MG63 (cell line): Measurements from ENCODE around the gene CTNNBIP1. TPM values are rescaled to one million over a fixed set of nuclear protein-coding genes. Genes with fewer than 3 reads are reported as not detected.
"Not testable (repeated sequence)": the region's sequence is repeated elsewhere in the genome, so short reads cannot be mapped to it uniquely, and the experiment has no call there.

Experiments used
- DNase-seq: peaks from one replicate; pipeline ENCODE4 v3.0.0-alpha.2; 2020
- H3K27me3 ChIP-seq: fragments of 250-450 bp; sonication (Bioruptor Pico); 2 replicates; pipeline ENCODE4 v1.5.1; 2020; ENCODE audit warnings: mild to moderate bottlenecking, moderate library complexity
- H3K36me3 ChIP-seq: fragments of 250-450 bp; sonication (Bioruptor Pico); 2 replicates; pipeline ENCODE4 v1.5.1; 2020; ENCODE audit warnings: mild to moderate bottlenecking, moderate library complexity
- H3K4me3 ChIP-seq: fragments of 250-450 bp; sonication (Bioruptor Pico); 2 replicates; pipeline ENCODE4 v1.5.1; 2020; ENCODE audit warnings: mild to moderate bottlenecking, moderate library complexity
- H3K9me3 ChIP-seq: fragments of 250-450 bp; sonication (Bioruptor Pico); 2 replicates; pipeline ENCODE4 v1.5.1; 2020; ENCODE audit warnings: mild to moderate bottlenecking, moderate library complexity
- total RNA-seq: library from RNA; depleted of rRNA; stranded (reverse); fragments of >200 nt; shearing (Covaris generic); gene quantifications from 2 replicates; pipeline ENCODE4 v1.2.3, GENCODE V29; 2014; ENCODE audit warnings: low replicate concordance; rRNA removed

Gene CTNNBIP1
- total RNA-seq, result 18.0 and 21.5 TPM in 2 replicates

GRCh38 chr1:9910076-9910422 lies at the start of gene CTNNBIP1:
TSS of gene CTNNBIP1 (minus strand) at chr1:9910269. CDS start at chr1:9872064, 38,205 bp downstream.
- Histone ChIP-seq H3K27me3 (no peaks in the 10 kb centered on the region), H3K9me3 (no peaks in the 10 kb centered on the region)

GRCh38 chr1:9957726-9958125 lies 47.7 kb upstream of the CTNNBIP1 start:
- no peak overlapping the region for H3K4me3 ChIP-seq
- no peaks in the 10 kb centered on the region for H3K27me3 ChIP-seq
- DNase-seq, result no peak
- H3K36me3 ChIP-seq, result no peaks in the 10 kb centered on the region
- no peaks in the 10 kb centered on the region for H3K9me3 ChIP-seq

More at GRCh38 chr1:9910076-9910422, at the start of gene CTNNBIP1:
- H3K36me3 ChIP-seq, result no peaks in the 10 kb centered on the region
- H3K4me3 ChIP-seq, result peak within 1 kb of the TSS; percentile 71
- DNase-seq, result no peak

DNA sequence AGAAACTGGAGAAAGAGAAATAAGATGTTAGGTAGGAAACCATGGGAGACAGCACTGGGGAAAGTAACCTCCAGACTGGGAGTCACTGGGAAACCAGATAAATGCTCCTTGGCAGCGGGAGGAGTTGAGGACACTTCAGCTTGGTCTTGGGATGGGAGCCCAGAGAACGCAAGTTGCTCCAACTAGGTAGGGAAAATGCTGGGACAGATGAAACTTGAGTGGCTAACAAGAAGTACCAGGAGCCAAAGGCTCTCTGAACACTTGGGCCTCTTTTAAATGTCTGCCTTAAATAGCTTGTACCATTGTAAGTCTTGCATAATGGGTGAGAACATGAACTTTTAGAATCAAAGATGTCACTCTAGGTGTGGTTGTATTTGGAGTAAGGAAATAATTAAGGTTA lies 36.2 kb upstream of the CTNNBIP1 start:
- H3K27me3 ChIP-seq, result no peaks in the 10 kb centered on the region
- peaks cover 12% of the 10 kb centered on the region; the same call in 1 of the 2 replicates for H3K36me3 ChIP-seq
- no peak for DNase-seq
- no peaks in the 10 kb centered on the region for H3K9me3 ChIP-seq
- no peak overlapping the region for H3K4me3 ChIP-seq

DNA sequence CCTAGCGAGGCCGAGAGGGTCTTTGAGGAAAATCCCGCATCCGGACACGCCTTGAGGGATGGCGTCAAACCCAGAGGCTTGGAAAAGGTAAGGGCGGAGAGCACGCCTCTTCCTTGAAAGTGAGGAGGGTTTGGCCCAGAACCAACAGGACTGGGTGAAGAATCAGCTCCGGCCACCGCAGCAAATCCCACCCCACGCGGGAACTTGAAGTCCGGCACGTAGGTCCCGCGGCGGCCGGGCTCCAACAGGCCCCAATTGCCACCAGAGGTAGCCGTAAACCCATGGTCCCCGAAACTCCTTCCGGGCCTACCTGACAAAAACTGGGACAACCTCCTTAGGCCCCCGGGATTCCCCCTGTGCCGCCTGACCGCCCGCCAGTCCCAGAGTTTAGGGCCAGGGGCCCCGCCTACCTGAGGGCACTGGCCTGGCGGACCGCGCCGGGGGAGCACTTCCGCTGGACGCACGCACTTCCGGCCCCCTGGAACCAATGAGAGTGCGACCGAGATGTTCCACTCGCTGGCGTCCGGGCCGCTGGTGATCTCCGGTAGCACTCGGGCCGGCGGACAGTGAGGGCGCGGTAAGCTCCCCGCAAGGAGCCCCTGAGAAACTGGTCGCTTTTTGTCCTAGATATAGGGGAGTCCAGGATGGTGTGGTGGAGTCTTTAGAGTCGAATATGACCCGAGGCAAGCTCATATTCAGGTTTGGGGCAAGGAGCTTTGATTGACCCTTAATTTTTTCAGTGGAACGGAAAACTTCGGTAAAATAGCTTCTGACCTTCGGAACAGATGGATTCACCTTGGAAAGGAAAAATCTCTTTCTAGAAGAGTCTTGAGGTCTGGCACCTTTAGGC lies 33.1 kb upstream of the CTNNBIP1 start, which contains the start of the genes LZIC and NMNAT1:
Gene LZIC (minus strand): TSS at position 453 of the 850 bp plus-strand sequence. CDS start 6,772 bp downstream, outside the sequence.
Gene NMNAT1 (plus strand): TSS at position 537 of the 850 bp plus-strand sequence. CDS start 28,599 bp downstream, outside the sequence.
- Histone ChIP-seq H3K9me3 (no peaks in the 10 kb centered on the region), H3K4me3 (peak within 1 kb of the TSS; percentile 96), H3K36me3 (peaks cover 14% of the 10 kb centered on the region), H3K27me3 (no peaks in the 10 kb centered on the region)
- peak; percentile 92 for DNase-seq

- H3K4me3 ChIP-seq, result peak overlapping the region; percentile 96
- H3K9me3 ChIP-seq, result no peaks in the 10 kb centered on the region
- peaks cover 14% of the 10 kb centered on the region for H3K36me3 ChIP-seq
- H3K27me3 ChIP-seq, result no peaks in the 10 kb centered on the region
- no peak for DNase-seq
Observed at GRCh38 chr1:9942399-9942938, 32.4 kb upstream of the CTNNBIP1 start.

DNA sequence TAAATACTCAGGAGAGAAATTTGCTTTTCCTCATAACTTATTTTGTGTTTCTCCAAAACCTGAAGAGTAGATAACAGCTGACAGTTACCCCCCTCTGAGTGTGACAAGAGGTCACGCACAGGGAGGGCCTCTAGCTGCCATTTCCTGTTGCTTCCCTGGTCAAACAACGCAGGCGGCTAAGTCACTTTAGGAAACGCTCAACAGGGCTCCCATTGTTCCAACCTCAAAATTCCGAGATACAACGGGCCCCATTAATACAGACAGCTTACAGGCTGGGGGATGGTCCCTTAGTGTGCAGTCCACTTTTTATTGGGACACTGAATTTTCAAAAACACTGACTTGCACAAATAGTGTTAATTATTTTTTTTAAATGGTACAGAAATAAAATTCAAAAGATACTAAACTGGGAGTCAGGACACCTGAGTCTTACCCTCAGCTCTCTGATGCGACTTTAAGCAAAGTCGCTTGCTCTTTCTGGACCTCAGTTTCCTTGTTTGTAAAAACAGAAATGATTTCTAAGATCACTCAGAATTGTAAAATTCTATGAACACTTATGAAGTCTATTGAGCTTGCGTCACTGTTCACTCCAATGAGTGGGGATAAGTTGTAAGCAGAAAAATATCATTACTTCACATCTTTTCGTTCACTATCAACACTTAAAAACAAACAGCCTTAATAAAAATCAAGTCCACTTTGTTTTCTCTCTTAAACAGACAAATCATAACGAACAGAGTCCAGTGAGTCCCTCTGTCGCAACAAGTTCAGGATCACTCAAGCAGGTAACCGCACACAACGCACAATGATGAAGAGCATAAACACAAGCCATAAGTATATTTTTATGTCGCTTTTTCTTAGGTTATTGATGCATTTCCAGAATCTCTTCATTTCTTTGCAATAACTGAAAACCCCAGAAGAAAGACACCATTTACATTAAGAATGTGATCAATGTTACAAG lies 19.6 kb upstream of the CTNNBIP1 start:
- no peaks in the 10 kb centered on the region for H3K27me3 ChIP-seq
- no peaks in the 10 kb centered on the region for H3K9me3 ChIP-seq
- peaks cover 21% of the 10 kb centered on the region for H3K36me3 ChIP-seq
- H3K4me3 ChIP-seq, result no peak overlapping the region
- no peak for DNase-seq

- Histone ChIP-seq H3K27me3 (no peaks in the 10 kb centered on the region), H3K36me3 (peaks cover 21% of the 10 kb centered on the region), H3K9me3 (no peaks in the 10 kb centered on the region), H3K4me3 (no peak overlapping the region)
- DNase-seq, result no peak
Observed at GRCh38 chr1:9927259-9927658, 17.2 kb upstream of the CTNNBIP1 start.

DNA sequence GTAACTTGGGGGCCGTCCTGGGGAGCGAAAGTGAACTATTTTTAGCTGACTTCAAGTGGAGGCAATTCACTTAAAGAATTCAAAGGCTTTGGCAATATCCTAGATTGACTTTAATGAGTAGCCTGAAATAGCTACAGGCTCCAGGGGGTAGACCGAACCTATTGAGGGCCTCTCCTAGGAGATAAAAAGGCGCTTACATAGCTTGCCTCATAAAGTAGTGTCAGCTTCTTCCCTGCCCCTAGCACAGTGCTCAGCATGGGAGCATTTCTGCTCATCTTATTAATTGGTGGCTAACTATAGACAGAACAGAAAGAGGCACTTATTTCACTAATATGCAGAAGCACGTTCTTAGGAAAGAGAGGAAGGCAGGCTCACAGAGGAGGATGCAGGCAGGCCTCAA lies 12.3 kb upstream of the CTNNBIP1 start:
- no peaks in the 10 kb centered on the region for H3K36me3 ChIP-seq
- no peak overlapping the region for H3K4me3 ChIP-seq
- H3K27me3 ChIP-seq, result no peaks in the 10 kb centered on the region
- DNase-seq, result no peak
- no peaks in the 10 kb centered on the region for H3K9me3 ChIP-seq

DNA sequence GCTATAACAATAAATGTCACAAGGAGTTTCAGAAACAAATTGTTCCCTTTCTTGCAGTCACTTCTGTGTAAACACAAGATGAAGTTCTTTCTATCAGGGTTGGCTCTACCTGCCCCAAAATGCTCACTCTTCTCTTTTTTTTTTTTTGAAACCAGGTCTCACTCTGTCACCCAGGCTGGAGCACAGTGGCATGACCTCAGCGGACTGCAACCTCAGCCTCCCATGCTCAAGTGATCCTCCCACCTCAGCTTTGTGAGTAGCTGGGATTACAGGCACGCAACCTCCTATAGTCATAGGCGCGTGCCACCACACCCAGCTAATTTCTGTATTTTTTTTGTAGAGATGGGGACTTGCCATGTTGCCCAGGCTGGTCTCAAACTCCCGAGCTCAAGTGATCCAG lies 10.5 kb upstream of the CTNNBIP1 start:
- Histone ChIP-seq H3K4me3 (no peak overlapping the region), H3K9me3 (no peaks in the 10 kb centered on the region), H3K27me3 (no peaks in the 10 kb centered on the region), H3K36me3 (no peaks in the 10 kb centered on the region)
- DNase-seq, result no peak

DNA sequence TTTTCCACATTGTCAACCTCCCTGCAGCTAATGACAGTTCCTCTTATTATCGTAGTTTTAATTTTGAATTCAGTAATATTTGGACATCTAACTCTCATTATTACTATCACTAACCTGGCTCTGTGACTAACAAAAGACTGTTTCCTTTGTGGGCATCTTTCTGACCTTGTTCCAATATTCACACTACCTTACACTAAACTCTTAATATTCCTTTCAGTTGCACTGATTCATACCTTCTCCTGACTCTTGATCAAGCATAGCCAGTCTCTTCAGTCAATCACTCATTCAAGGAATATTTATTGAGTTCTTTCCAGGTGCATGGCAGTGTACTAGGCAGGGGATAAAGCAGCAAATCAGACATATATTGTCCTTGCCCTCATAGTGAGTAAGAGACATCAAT lies 7.8 kb upstream of the CTNNBIP1 start:
- H3K9me3 ChIP-seq, result no peaks in the 10 kb centered on the region
- H3K4me3 ChIP-seq, result no peak overlapping the region
- H3K36me3 ChIP-seq, result no peaks in the 10 kb centered on the region
- no peak for DNase-seq
- H3K27me3 ChIP-seq, result no peaks in the 10 kb centered on the region

DNA sequence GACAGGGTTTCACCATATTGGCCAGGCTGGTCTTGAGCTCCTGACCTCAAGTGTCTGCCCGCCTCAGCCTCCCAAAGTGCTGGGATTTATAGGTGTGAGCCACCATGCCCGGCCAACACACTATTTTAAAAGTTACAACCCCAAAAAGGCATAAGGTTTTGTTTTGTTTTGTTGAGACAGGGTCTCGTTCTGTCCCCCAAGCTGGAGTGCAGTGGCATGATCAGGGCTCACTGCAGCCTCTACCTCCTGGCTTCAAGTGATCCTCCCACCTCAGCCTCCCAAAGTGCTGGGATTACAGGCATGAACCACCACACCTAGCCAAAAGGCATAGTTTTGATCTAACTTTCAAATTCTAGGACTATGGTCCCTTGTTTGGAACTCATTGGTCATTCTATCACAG lies 7.4 kb upstream of the CTNNBIP1 start:
- not testable (repeated sequence) for H3K27me3 ChIP-seq, DNase-seq, H3K36me3 ChIP-seq, H3K9me3 ChIP-seq, H3K4me3 ChIP-seq

DNA sequence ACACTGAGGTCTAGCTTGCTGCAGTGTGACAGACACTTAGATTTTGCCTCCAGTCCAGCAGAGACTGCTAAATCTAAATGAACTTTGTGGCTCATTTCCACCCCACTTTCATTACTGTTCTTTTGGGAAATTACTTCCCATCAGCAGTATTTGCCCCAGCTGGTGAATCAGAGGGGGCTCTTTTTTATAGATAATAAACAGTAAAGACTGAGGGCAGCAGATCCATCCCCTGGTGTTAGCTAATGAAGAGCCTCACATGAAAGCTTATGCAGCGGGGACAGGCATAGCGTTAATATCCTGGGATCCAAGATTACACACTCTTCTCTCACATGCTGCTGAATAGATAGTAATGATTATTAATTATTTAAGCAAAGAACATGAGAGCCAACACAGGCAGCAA lies 6.4 kb upstream of the CTNNBIP1 start:
- Histone ChIP-seq H3K36me3 (no peaks in the 10 kb centered on the region), H3K27me3 (no peaks in the 10 kb centered on the region), H3K4me3 (no peak overlapping the region), H3K9me3 (no peaks in the 10 kb centered on the region)
- DNase-seq, result no peak

- Histone ChIP-seq H3K4me3 (no peak overlapping the region), H3K27me3 (no peaks in the 10 kb centered on the region), H3K36me3 (no peaks in the 10 kb centered on the region), H3K9me3 (no peaks in the 10 kb centered on the region)
- no peak for DNase-seq
Observed at GRCh38 chr1:9914610-9914937, 4.5 kb upstream of the CTNNBIP1 start.

DNA sequence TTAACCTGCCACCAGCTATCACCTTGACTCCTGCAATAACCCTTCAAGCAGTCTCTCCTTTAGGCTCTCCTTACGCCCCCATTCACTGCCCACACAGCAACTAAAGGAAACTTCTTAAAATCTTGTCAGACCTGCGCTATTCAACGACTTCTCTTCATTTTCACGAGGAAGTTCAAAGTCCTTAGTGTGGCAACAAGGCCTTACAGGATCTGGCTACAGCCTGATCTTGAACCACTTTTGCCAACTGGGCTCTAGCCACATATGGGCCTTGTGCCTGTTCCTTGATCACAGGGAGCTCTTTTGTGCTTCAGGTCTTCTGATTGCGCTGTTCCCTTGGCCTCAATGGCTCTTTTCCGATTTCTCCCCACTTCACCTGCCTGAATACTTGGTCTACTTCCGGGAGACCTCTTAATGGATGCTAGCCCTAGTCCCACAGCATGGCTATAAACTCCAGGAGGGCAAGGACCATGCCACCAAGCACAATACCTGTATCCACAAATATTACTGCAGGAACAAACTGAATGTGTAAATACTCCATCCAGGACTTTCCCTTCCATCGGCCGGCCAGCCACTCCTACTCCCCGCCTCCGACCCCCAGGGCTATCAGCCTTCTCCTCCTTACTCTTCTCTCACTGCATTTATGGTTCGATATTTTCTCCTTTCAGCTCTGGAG lies 2.3 kb upstream of the CTNNBIP1 start:
- DNase-seq, result no peak
- Histone ChIP-seq H3K36me3 (no peaks in the 10 kb centered on the region), H3K9me3 (no peaks in the 10 kb centered on the region), H3K4me3 (no peak overlapping the region), H3K27me3 (no peaks in the 10 kb centered on the region)

DNA sequence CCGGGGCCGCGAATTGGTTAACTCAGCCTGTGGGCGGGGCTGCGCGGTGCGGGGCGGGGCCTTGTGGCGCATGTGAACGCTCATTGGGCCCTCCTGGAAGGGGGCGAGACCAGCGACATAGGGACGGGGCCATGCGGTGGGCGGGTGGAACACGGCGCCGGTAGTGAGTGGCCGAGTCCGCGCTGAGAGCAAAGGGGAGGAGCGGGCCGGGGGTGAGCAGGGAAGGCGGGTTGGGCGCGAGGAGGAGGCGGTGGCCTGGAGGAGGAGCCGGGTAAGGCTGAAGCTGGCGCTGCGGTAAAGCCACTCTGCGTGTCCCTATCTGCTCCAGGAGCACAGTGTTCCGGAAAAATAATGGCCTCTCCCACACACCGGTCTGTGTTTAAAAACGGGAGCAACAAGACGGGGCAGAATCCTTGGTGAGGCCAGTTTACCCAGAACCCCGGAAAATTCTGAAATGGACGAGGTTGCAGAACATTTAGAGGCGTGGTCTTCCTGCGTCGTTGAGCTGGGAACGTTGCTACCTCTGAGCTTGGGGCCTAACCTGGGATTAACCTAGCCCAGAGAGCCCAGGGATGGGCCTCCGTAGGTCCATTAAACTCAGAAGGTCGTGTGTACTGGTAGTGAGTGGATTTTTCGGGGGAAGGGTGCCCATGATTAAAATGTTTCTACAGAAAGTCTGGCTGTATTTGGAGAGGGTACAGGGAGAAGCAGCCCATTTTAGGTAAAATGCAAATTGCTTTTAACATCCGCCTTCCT lies 532 bp upstream of the CTNNBIP1 start:
- Histone ChIP-seq H3K36me3 (no peaks in the 10 kb centered on the region), H3K4me3 (peak overlapping the region; percentile 55), H3K27me3 (no peaks in the 10 kb centered on the region), H3K9me3 (no peaks in the 10 kb centered on the region)
- peak; percentile 99 for DNase-seq
